GM21526 (cell line): ENCODE data around the gene PARD6G.
"Not testable (repeated sequence)": the region's sequence is repeated elsewhere in the genome, so short reads cannot be mapped to it uniquely, and the experiment has no call there.

Experiments
- ATAC-seq: cut with Tn5 transposase; IDR thresholded peaks from one replicate; pipeline ENCODE4 v1.9.1; 2021; ENCODE audit warnings: moderate library complexity; ENCODE audit not compliant: unreplicated experiment, low FRiP score

PARD6G gene

GRCh38 chr18:80176334-80177073 is 70.8 kb downstream of the PARD6G start:
- ATAC-seq = no peak

- no peak for ATAC-seq
Measured at GRCh38 chr18:80175451-80176204, 71.7 kb downstream of the PARD6G start.

GRCh38 chr18:80173060-80173459 is 74.3 kb downstream of the PARD6G start:
- ATAC-seq = no peak

- no peak for ATAC-seq
Measured at GRCh38 chr18:80172056-80172455, 75.3 kb downstream of the PARD6G start.

- ATAC-seq = no peak
Measured at GRCh38 chr18:80171054-80171872, 76.1 kb downstream of the PARD6G start.

GRCh38 chr18:80170395-80171053 is 76.8 kb downstream of the PARD6G start:
- ATAC-seq = no peak

GRCh38 chr18:80169607-80170006 is 77.7 kb downstream of the PARD6G start:
- no peak for ATAC-seq

- ATAC-seq = no peak
Measured at GRCh38 chr18:80168982-80169381, 78.3 kb downstream of the PARD6G start.

- ATAC-seq = no peak
Measured at GRCh38 chr18:80168346-80168745, 79.0 kb downstream of the PARD6G start.

- no peak for ATAC-seq
Measured at GRCh38 chr18:80167931-80168330, 79.4 kb downstream of the PARD6G start.

- ATAC-seq = no peak
Measured at GRCh38 chr18:80167331-80167730, 80.0 kb downstream of the PARD6G start.

GRCh38 chr18:80166725-80167124 is 80.6 kb downstream of the PARD6G start:
- ATAC-seq = no peak

GRCh38 chr18:80166240-80166639 is 81.1 kb downstream of the PARD6G start:
- ATAC-seq = no peak

- not testable (repeated sequence) for ATAC-seq
Measured at GRCh38 chr18:80164727-80165355, 82.5 kb downstream of the PARD6G start.

GRCh38 chr18:80163183-80163582 is 84.1 kb downstream of the PARD6G start:
- no peak for ATAC-seq

- ATAC-seq = no peak
Measured at GRCh38 chr18:80161781-80162417, 85.4 kb downstream of the PARD6G start.

GRCh38 chr18:80159713-80160636 is 87.3 kb downstream of the PARD6G start:
- ATAC-seq = no peak

- ATAC-seq = no peak
Measured at GRCh38 chr18:80158365-80158764, 88.9 kb downstream of the PARD6G start.
